GM19372 (cell line): ENCODE data around the gene NHS.

Experiments
- ATAC-seq: cut with Tn5 transposase; IDR thresholded peaks from one replicate; pipeline ENCODE4 v1.9.1; 2021; ENCODE audit warnings: mild to moderate bottlenecking, low read depth, moderate library complexity; ENCODE audit not compliant: unreplicated experiment

The NHS gene

DNA sequence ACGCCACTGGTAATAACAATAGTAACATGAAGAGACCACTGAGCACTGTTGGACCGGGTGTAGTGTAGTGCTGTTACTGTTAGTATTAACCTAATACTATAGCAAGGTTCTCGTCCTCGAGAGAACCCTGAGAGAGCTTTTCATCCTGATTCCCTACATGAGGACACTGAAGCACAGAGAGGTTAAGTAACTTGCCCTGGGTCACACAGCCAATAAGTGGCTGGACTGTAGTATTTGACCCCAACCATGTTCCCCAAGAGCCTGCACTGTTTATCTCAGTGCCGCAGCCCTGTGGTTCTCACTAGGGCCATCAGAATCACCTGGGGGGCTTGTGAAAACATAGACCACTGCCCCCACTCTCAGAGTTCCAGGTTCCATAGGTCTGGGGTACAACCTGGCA lies 372.7 kb downstream of the NHS start:
- ATAC-seq = no peak

DNA sequence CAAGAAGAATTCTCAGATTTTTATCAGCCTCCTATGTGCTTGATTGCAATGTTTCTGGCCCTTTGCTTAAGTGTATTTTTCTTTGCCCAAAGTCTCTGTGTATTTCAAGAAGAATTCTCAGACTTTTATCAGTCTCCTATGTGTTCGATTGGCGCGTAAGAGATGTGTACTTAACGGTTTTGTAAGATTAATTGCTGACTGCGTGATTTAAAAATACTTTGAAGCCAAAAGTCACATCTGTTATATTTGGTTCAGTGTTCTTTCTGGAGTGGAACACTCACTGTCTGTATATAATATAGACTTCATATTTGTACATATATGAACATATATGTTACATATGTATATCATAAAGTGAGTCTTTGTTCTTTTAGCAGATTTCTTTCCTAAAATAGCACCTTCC lies 373.7 kb downstream of the NHS start:
- no peak for ATAC-seq

DNA sequence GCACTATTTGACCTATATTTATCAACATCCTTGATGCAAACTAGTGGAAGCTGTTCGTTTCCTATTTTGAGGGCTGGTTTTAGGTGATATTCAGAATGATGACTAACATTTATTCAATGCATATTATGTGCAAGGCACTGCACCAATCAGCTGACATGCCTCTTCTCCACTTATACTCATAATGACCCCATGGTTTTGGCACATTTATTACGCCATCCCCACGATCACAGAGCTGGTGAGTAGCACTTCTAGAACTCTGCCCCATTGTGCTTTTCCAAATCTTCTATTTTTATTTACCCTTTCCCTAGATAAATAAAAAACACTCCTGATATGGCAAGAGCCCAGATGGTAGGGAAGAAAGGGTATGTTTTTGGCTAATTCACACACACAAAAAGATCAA lies 375.4 kb downstream of the NHS start:
- no peak for ATAC-seq

DNA sequence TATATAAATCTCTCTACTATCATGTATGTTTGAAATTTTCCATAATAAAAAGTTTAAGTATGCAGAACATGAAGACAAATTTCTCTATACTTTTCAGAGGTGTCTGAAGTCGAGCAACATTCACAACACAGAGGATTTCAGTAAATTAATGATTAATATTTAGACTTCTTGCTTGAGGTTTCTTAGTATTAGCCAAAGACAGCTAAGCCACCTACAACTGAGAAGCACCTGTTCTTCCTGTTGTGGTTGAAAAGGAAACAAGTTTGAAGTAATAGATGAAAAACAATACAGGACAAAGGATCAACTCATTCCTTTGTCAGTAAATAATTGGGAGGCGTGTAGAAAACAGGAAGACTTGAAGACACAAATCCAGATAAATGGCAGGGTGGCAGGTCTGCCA lies 383.4 kb downstream of the NHS start:
- ATAC-seq = peak; percentile 92

DNA sequence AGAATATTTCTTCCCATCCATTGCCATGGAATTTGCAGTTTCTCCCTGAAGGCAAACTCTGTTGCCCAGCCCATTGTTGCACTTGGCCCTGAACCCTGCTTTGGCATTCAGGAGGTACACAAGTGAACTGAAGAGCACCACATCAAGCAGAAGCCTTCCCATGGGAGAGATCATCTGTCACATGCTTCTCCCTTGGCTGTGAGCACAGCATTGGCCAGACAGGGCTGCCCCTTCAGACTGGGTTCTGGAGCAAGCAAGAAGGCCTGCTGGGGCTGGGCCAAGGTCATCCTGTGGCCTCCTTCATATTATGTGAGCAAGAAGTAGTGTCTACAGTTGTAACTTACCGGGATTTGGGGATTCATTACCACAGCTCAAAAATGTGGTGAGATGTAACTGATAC lies 385.0 kb downstream of the NHS start:
- ATAC-seq = no peak

DNA sequence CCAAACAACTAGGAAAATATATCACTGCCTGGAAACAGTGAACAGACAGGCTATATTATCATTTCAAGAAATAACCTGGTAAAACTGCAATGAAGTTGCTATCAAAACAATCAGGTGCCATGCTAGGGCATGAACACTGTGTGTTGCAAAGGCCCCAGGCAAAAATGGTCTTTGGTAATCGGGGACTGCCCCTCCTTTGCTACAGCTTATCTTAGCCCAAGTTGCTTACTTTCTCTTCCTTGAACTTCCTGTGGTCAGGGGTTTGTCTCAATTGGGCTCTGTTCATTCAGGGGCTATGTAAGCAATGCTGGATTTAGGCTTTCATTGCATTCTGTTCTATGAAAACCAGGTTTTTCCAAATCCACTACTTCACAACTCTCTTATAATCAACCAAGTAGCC lies 392.7 kb downstream of the NHS start:
- ATAC-seq = no peak

DNA sequence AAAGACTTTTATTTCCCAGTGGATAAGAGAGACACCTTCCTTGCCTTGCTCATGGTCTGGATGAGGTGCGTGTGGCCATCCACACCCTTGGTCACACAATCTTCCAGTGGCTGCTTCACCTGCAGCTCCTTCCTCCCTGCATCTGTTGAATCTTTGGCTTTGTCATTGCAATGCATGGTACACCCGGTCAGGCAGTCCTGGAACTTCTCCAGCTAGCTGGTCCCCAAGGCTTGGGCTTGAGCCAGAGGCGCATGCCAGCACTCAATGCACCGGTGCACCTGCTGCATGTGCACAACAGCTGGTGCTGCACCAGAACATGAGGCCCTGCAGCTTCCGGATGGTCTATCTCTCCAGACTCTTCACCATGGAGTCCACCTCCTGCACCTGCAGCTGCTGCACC lies 394.0 kb downstream of the NHS start:
- no peak for ATAC-seq

DNA sequence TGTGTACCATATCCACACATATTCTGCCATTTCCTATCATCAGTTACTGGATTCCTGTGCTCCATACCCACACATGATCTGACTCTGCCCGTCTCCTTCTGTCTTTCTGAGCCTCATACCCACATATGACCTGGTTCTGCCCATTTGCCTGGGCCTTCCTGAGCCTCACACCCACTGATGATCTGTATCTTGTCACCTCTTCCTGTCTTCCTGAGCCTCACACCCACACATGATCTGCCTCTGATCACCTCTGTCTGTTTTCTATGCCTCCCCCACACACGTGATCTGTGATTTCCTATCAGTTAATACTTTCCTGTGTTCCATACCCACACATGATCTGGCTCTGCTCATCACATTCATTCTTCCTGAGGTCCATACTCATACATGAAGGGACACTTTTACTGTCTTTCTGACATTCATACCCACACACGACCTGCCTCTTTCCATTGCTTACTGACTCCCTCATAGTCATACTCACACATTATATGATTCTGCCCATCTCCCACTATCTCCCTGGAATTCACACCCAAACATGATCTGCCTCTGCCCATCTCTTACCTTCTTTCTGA lies 394.8 kb downstream of the NHS start:
- no peak for ATAC-seq

DNA sequence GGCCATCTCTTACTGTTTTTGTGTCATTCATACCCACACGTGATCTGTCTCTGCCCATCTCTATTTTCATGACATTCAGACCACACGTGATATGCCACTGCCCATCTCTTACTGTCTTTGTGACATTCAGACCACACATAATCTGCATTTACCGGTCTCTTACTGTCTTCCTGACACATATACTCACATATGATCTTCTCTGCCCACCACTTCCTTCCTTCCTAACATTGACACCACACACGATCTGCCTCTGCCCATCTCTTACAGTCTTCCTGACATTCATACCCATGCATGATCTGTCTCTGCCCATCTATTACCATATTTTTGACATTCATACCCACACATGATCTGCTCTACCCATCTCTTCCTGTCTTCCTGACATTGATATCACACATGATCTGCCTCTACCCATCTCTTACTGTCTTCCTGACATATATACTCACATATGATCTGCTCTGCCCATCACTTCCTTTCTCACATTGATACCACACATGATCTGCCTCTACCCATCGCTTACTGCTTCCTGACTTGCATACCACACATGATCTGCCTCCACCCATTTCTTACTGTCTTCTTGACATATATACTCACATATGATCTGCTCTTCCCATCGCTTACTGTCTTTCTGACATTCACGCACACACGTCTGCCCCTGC lies 398.3 kb downstream of the NHS start:
- ATAC-seq = no peak

DNA sequence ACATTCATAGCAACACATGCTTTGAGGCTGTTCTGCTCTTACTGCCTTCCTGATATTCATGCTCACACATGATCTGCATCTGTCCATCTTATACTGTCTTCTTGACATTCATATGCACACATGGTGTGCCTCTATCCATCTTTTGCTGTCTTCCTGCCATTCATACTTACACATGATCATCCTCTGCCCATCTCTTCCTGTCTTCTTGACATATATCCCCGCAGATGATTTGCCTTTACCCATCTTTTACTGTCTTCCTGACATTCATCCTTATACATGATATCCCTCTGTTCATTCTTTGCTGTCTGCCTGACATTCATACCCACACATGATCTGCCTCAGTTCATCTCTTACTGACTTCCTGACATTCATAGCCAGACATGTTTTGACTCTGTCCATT lies 399.1 kb downstream of the NHS start:
- ATAC-seq = no peak

DNA sequence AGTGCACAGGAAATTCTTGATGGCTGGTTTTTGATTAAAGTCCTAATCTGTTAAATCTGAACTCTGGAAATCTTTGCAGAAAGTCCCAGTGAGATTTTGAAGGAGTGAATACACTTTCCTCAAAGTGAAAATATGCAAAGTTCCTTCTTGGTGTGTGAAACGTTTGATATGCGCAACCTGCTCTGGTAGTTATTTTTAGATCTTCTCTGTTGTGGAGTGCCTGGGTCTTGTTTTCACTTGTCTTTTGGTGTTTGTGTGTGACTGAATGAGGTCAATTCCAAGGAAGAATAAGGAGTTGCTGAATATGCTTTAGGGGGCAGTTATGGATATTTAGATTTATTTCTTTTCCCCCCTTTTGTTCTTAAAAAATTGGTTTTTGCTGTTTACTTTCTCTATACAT lies 404.0 kb downstream of the NHS start:
- ATAC-seq = no peak

DNA sequence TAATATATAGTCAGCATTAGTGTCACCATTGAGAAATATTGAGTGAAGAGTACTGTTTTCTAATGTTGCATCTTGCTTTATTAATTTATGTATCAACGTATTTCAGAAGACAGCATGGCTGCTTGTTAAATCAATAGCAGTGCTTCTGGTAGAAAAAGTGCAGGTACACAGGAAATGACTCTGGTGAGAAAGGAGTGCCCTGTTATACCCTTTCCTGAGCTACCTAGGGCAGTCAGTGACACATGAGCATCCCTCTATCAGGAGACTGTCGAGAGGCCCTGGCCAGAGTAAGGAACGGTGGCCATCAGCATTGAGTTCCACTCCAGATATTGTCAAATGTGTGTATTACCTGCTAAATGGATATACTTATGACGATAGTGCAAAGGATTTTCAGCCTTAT lies 404.4 kb downstream of the NHS start:
- no peak for ATAC-seq
